Measurements from ENCODE around the gene PHF24.

Gene PHF24

DNA sequence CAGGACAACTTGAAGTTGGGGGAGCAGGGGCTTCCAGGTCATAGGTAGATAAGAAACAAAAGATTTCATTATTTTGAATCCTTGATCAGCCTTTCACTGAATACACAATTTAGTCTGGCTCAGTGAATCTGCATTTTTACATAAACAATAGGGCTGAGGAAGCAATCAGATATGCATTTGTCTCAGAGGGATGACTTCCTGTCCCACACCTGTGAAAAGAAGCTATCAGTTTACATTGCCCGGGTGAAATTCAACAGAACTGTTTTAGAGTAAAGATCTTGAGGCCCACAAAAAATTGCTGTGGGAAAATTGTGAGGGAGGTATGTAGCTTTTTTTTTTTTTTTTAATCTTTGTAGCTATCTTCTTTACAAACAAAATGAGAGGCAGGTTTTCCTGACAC, 69.8 kb downstream of the PHF24 start:
- Mint-ChIP-seq H3K36me3 (ENCODE audit: low read depth) (peaks cover 2% of the 10 kb centered on the region), H3K27me3 (ENCODE audit: low read depth) (no peaks in the 10 kb centered on the region), H3K4me1 (ENCODE audit: low read depth) (peaks cover 22% of the 10 kb centered on the region), H3K9me3 (no peaks in the 10 kb centered on the region), H3K4me3 (no peak overlapping the region), H3K27ac (no peak overlapping the region)
- no peak for DNase-seq (ENCODE audit: low spot score)

DNA sequence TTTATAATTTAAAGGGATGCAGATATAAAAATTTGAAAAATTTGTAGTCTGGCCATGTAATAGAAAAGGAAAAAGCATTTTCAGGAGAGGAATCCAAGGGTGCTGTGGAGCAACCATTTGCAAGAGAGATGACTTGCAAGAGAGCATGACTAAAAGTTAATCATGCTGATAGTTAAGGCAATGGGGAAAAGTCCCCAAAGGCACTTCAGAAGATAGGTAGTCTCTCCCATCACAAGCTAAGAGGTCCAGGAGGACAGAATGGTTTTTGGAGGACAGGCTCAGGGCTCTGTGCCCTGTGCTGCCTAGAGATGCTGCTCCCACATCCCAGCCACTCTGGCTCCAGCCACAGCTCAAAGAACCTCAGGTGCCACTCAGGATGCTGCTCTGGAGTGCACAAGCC, 70.3 kb downstream of the PHF24 start:
- Mint-ChIP-seq H3K27me3 (ENCODE audit: low read depth) (no peaks in the 10 kb centered on the region), H3K4me3 (no peak overlapping the region), H3K4me1 (ENCODE audit: low read depth) (peaks cover 21% of the 10 kb centered on the region), H3K36me3 (ENCODE audit: low read depth) (peaks cover 2% of the 10 kb centered on the region), H3K9me3 (no peaks in the 10 kb centered on the region), H3K27ac (no peak overlapping the region)
- no peak for DNase-seq (ENCODE audit: low spot score)

DNA sequence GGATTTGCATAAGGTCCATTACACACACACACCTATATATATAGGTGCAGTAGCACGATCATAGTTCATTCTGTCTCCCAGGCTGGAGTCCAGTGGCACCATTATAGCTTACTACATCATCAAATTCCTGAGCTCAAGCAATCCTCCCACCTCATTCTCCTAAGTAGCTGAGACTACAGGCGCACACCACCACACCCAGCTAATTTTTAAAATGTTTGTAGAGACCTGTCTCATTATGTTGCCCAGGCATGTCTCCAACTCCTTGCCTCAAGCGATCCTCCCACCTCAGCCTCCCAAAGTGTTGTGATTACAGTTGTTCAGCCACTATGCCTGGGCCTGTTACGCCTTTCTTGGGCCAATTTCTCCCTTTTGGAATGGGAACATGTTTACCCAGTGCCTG, 71.2 kb downstream of the PHF24 start:
- Mint-ChIP-seq H3K27ac (no peak overlapping the region), H3K9me3 (no peaks in the 10 kb centered on the region), H3K36me3 (ENCODE audit: low read depth) (no peaks in the 10 kb centered on the region), H3K4me1 (ENCODE audit: low read depth) (peaks cover 15% of the 10 kb centered on the region), H3K4me3 (no peak overlapping the region), H3K27me3 (ENCODE audit: low read depth) (no peaks in the 10 kb centered on the region)
- DNase-seq (ENCODE audit: low spot score) = no peak

DNA sequence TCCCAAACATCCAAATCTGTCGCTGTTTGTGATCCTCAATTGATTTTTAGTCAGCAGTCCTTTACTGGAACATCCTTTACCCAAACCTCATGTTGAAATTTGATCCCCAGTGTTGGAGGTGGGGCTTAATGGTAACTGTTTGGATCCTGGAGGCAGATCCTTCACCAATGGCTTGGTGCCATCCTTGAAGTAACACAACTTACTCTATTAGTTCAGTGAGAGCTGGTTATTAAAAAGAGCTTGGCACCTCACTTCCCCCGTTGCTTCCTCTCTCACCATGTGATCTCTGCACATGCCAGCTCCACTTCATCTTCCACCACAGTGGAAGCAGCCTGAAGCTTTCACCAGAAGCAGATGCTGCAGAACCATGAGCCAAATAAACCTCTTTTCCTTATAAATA, 71.8 kb downstream of the PHF24 start:
- Mint-ChIP-seq H3K9me3 (no peaks in the 10 kb centered on the region), H3K36me3 (ENCODE audit: low read depth) (no peaks in the 10 kb centered on the region), H3K4me1 (ENCODE audit: low read depth) (peaks cover 15% of the 10 kb centered on the region), H3K4me3 (no peak overlapping the region), H3K27ac (no peak overlapping the region), H3K27me3 (ENCODE audit: low read depth) (no peaks in the 10 kb centered on the region)
- DNase-seq (ENCODE audit: low spot score) = no peak
